ENCODE data around the gene RRAGB.
"Not testable (repeated sequence)": the region's sequence is repeated elsewhere in the genome, so short reads cannot be mapped to it uniquely, and the experiment has no call there.

Gene RRAGB

GRCh38 chrX:55717521-55718497 is at the start of gene RRAGB:
RRAGB (plus strand) TSS chrX:55717749; CDS start chrX:55718328, 579 bp downstream.
- Mint-ChIP-seq H3K27me3 (no peaks in the 10 kb centered on the region), H3K4me1 (peaks cover 25% of the 10 kb centered on the region), H3K4me3 (peak within 1 kb of the TSS; percentile 92), H3K36me3 (peaks cover 16% of the 10 kb centered on the region), H3K27ac (peak within 1 kb of the TSS; percentile 89), H3K9me3 (no peaks in the 10 kb centered on the region)
- peak; percentile 99 for ATAC-seq

- no peaks in the 10 kb centered on the region for H3K27me3 Mint-ChIP-seq
- ATAC-seq: no peak
- H3K27ac Mint-ChIP-seq: no peak overlapping the region
- H3K4me3 Mint-ChIP-seq: no peak overlapping the region
- H3K36me3 Mint-ChIP-seq: peaks cover 5% of the 10 kb centered on the region
- H3K4me1 Mint-ChIP-seq: peaks cover 9% of the 10 kb centered on the region
- peaks cover 6% of the 10 kb centered on the region for H3K9me3 Mint-ChIP-seq
Measured at GRCh38 chrX:55668084-55668483, 49.5 kb upstream of the RRAGB start.

- not testable (repeated sequence) for H3K9me3 Mint-ChIP-seq, H3K4me3 Mint-ChIP-seq, H3K4me1 Mint-ChIP-seq, H3K27ac Mint-ChIP-seq, H3K36me3 Mint-ChIP-seq, ATAC-seq
- peaks cover 10% of the 10 kb centered on the region for H3K27me3 Mint-ChIP-seq
Measured at GRCh38 chrX:55688579-55688978, 29.0 kb upstream of the RRAGB start.

- no peaks in the 10 kb centered on the region for H3K4me1 Mint-ChIP-seq
- H3K27ac Mint-ChIP-seq: no peak overlapping the region
- no peaks in the 10 kb centered on the region for H3K27me3 Mint-ChIP-seq
- no peak overlapping the region for H3K4me3 Mint-ChIP-seq
- H3K36me3 Mint-ChIP-seq: no peaks in the 10 kb centered on the region
- H3K9me3 Mint-ChIP-seq: no peaks in the 10 kb centered on the region
- no peak for ATAC-seq
Measured at GRCh38 chrX:55695227-55696018, 22.1 kb upstream of the RRAGB start.

GRCh38 chrX:55697381-55697780 is 20.2 kb upstream of the RRAGB start:
- H3K36me3 Mint-ChIP-seq: no peaks in the 10 kb centered on the region
- H3K27me3 Mint-ChIP-seq: no peaks in the 10 kb centered on the region
- no peaks in the 10 kb centered on the region for H3K4me1 Mint-ChIP-seq
- no peak overlapping the region for H3K27ac Mint-ChIP-seq
- no peak for ATAC-seq
- H3K9me3 Mint-ChIP-seq: no peaks in the 10 kb centered on the region
- no peak overlapping the region for H3K4me3 Mint-ChIP-seq

- peaks cover 3% of the 10 kb centered on the region for H3K9me3 Mint-ChIP-seq
- H3K4me3 Mint-ChIP-seq: no peak overlapping the region
- no peaks in the 10 kb centered on the region for H3K27me3 Mint-ChIP-seq
- no peak for ATAC-seq
- H3K27ac Mint-ChIP-seq: no peak overlapping the region
- peaks cover 13% of the 10 kb centered on the region for H3K4me1 Mint-ChIP-seq
- H3K36me3 Mint-ChIP-seq: no peaks in the 10 kb centered on the region
Measured at GRCh38 chrX:55702671-55703070, 14.9 kb upstream of the RRAGB start.

- H3K9me3 Mint-ChIP-seq, H3K27me3 Mint-ChIP-seq, H3K4me3 Mint-ChIP-seq, ATAC-seq, H3K36me3 Mint-ChIP-seq, H3K27ac Mint-ChIP-seq: not testable (repeated sequence)
- peaks cover 13% of the 10 kb centered on the region for H3K4me1 Mint-ChIP-seq
Measured at GRCh38 chrX:55703436-55703835, 14.1 kb upstream of the RRAGB start.

GRCh38 chrX:55705066-55705465 is 12.5 kb upstream of the RRAGB start:
- H3K4me3 Mint-ChIP-seq, H3K9me3 Mint-ChIP-seq, ATAC-seq, H3K27me3 Mint-ChIP-seq, H3K27ac Mint-ChIP-seq, H3K36me3 Mint-ChIP-seq: not testable (repeated sequence)
- peaks cover 13% of the 10 kb centered on the region for H3K4me1 Mint-ChIP-seq

GRCh38 chrX:55709735-55710134 is 7.8 kb upstream of the RRAGB start:
- ATAC-seq: no peak
- Mint-ChIP-seq H3K4me3 (no peak overlapping the region), H3K36me3 (no peaks in the 10 kb centered on the region), H3K27me3 (no peaks in the 10 kb centered on the region), H3K27ac (no peak overlapping the region), H3K4me1 (peaks cover 10% of the 10 kb centered on the region), H3K9me3 (peaks cover 3% of the 10 kb centered on the region)

- H3K36me3 Mint-ChIP-seq: no peaks in the 10 kb centered on the region
- H3K9me3 Mint-ChIP-seq: peaks cover 3% of the 10 kb centered on the region
- H3K4me1 Mint-ChIP-seq: peaks cover under 1% of the 10 kb centered on the region
- no peak for ATAC-seq
- no peak overlapping the region for H3K4me3 Mint-ChIP-seq
- H3K27ac Mint-ChIP-seq: no peak overlapping the region
- no peaks in the 10 kb centered on the region for H3K27me3 Mint-ChIP-seq
Measured at GRCh38 chrX:55710701-55711100, 6.8 kb upstream of the RRAGB start.

- H3K4me1 Mint-ChIP-seq: peaks cover 8% of the 10 kb centered on the region
- no peaks in the 10 kb centered on the region for H3K27me3 Mint-ChIP-seq
- no peak overlapping the region for H3K4me3 Mint-ChIP-seq
- H3K36me3 Mint-ChIP-seq: no peaks in the 10 kb centered on the region
- ATAC-seq: no peak
- no peaks in the 10 kb centered on the region for H3K9me3 Mint-ChIP-seq
- H3K27ac Mint-ChIP-seq: no peak overlapping the region
Measured at GRCh38 chrX:55713631-55714030, 3.9 kb upstream of the RRAGB start.

GRCh38 chrX:55714161-55714560 is 3.4 kb upstream of the RRAGB start:
- Mint-ChIP-seq H3K27me3 (no peaks in the 10 kb centered on the region), H3K4me3 (no peak overlapping the region), H3K4me1 (peaks cover 9% of the 10 kb centered on the region), H3K27ac (no peak overlapping the region), H3K36me3 (no peaks in the 10 kb centered on the region), H3K9me3 (no peaks in the 10 kb centered on the region)
- no peak for ATAC-seq

- H3K4me3 Mint-ChIP-seq: no peak overlapping the region
- no peaks in the 10 kb centered on the region for H3K9me3 Mint-ChIP-seq
- no peak overlapping the region for H3K27ac Mint-ChIP-seq
- H3K4me1 Mint-ChIP-seq: peaks cover 9% of the 10 kb centered on the region
- no peaks in the 10 kb centered on the region for H3K27me3 Mint-ChIP-seq
- no peaks in the 10 kb centered on the region for H3K36me3 Mint-ChIP-seq
- no peak for ATAC-seq
Measured at GRCh38 chrX:55715847-55716246, 1.7 kb upstream of the RRAGB start.

GRCh38 chrX:55716937-55717336 is 612 bp upstream of the RRAGB start:
- H3K27ac Mint-ChIP-seq: peak overlapping the region; percentile 89
- no peak for ATAC-seq
- H3K4me3 Mint-ChIP-seq: peak overlapping the region; percentile 92
- peaks cover 7% of the 10 kb centered on the region for H3K36me3 Mint-ChIP-seq
- H3K4me1 Mint-ChIP-seq: peaks cover 18% of the 10 kb centered on the region
- H3K27me3 Mint-ChIP-seq: no peaks in the 10 kb centered on the region
- H3K9me3 Mint-ChIP-seq: no peaks in the 10 kb centered on the region

- no peak for ATAC-seq
- peaks cover 65% of the 10 kb centered on the region for H3K36me3 Mint-ChIP-seq
- no peak overlapping the region for H3K4me3 Mint-ChIP-seq
- no peak overlapping the region for H3K27ac Mint-ChIP-seq
- H3K4me1 Mint-ChIP-seq: no peaks in the 10 kb centered on the region
- no peaks in the 10 kb centered on the region for H3K27me3 Mint-ChIP-seq
- peaks cover 3% of the 10 kb centered on the region for H3K9me3 Mint-ChIP-seq
Measured at GRCh38 chrX:55731826-55732225, 14.3 kb downstream of the RRAGB start.
